ENCODE data around the gene SUV39H1.
A peak's percentile ranks its signal among the peaks of the same experiment; 100 is the strongest.

The SUV39H1 gene

DNA sequence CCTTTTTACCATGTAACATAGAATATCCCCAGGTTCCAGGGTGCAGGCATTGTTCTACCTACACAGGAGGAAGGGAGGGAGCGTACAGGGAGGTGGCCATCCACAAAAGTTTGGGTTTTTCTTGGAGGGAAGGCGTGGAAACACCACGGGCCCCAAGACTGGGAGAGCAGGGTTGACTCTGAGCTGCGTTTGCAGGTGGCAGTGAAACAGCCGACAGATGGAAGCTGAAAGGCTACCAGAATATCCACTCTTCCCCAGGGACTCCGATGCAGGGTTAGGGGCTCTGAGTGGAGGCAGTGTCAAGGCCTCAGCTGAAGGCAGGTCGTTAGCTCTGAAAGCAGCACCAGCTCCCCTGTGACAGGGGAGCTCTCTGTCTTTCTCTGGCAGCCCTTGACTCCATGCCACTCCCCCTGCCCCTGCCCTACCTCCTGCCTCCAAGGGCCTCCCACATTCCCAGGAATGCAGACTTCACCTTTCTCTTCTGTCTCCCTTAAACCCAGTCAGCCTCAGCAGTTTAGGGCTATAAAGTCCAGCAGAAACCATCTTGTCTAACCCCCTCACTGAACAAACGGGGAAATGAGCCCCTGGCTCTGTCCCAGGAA, 51.0 kb downstream of the SUV39H1 start:
- Histone ChIP-seq H3K27ac (no peak overlapping the region), H3K27me3 (peaks cover 4 to 80% (median 42%) of the 10 kb centered on the region in 11 experiments; a peak in 19 of 22 replicates), H3K4me2 (peak overlapping the region in 1 of 11 experiments; percentile 1; a peak in 1 of 22 replicates), H3K4me1 (peaks cover 0 to 6% (median 0%) of the 10 kb centered on the region in 10 experiments; a peak in 4 of 20 replicates), H3K9me3 (replicated peaks in 1 of 11) (no peaks in the 10 kb centered on the region), H4K20me1 (no peaks in the 10 kb centered on the region; a peak in 1 of 22 replicates), H3K36me3 (no peaks in the 10 kb centered on the region), H3K9ac (no peak overlapping the region), H3K4me3 (no peak overlapping the region)
- no peak for TF ChIP-seq Cebpa-rat (IDR thresholded peaks at IDR 0.05)

- H4K20me1 ChIP-seq, result no peaks in the 10 kb centered on the region; a peak in 1 of 22 replicates
- H3K9ac ChIP-seq, result no peak overlapping the region
- TF ChIP-seq Cebpa-rat (IDR thresholded peaks at IDR 0.05), result no peak
- no peaks in the 10 kb centered on the region for H3K36me3 ChIP-seq
- no peaks in the 10 kb centered on the region for H3K9me3 ChIP-seq (replicated peaks in 1 of 11)
- H3K4me3 ChIP-seq, result no peak overlapping the region
- H3K27ac ChIP-seq, result no peak overlapping the region
- peaks cover 3 to 80% (median 45%) of the 10 kb centered on the region in 11 experiments; a peak in 20 of 22 replicates for H3K27me3 ChIP-seq
- H3K4me1 ChIP-seq, result peaks cover 0 to 6% (median 0%) of the 10 kb centered on the region in 10 experiments; a peak in 4 of 20 replicates
- no peak overlapping the region for H3K4me2 ChIP-seq
Observed at GRCh38 chrX:48749182-48749581, 52.6 kb downstream of the SUV39H1 start.

- Histone ChIP-seq H3K9me3 (replicated peaks in 1 of 11) (no peaks in the 10 kb centered on the region), H4K20me1 (peaks cover 0 to 7% (median 0%) of the 10 kb centered on the region in 11 experiments; a peak in 2 of 22 replicates), H3K27me3 (peaks cover 18 to 81% (median 52%) of the 10 kb centered on the region in 11 experiments; a peak in 21 of 22 replicates), H3K4me3 (no peak overlapping the region), H3K27ac (no peak overlapping the region), H3K36me3 (no peaks in the 10 kb centered on the region), H3K4me2 (no peak overlapping the region), H3K4me1 (peaks cover 0 to 6% (median 0%) of the 10 kb centered on the region in 10 experiments; a peak in 4 of 20 replicates), H3K9ac (no peak overlapping the region)
- TF ChIP-seq Cebpa-rat (IDR thresholded peaks at IDR 0.05), result peak in 3 of 11 experiments; percentile 25 to 34 (median 29); a peak in 1 of 22 replicates
Observed at GRCh38 chrX:48751343-48751742, 54.8 kb downstream of the SUV39H1 start.

GRCh38 chrX:48752498-48752897, 56.0 kb downstream of the SUV39H1 start:
- TF ChIP-seq Cebpa-rat (IDR thresholded peaks at IDR 0.05), result no peak
- H3K9ac ChIP-seq, result no peak overlapping the region
- no peak overlapping the region for H3K4me3 ChIP-seq
- H3K27me3 ChIP-seq, result peaks cover 24 to 84% (median 58%) of the 10 kb centered on the region in 11 experiments; a peak in 21 of 22 replicates
- H4K20me1 ChIP-seq, result peaks cover 0 to 7% (median 0%) of the 10 kb centered on the region in 11 experiments; a peak in 2 of 22 replicates
- H3K4me2 ChIP-seq, result no peak overlapping the region
- no peak overlapping the region for H3K27ac ChIP-seq
- H3K36me3 ChIP-seq, result no peaks in the 10 kb centered on the region
- peaks cover 0 to 3% (median 0%) of the 10 kb centered on the region in 10 experiments; a peak in 4 of 20 replicates for H3K4me1 ChIP-seq
- H3K9me3 ChIP-seq (replicated peaks in 1 of 11), result no peaks in the 10 kb centered on the region

DNA sequence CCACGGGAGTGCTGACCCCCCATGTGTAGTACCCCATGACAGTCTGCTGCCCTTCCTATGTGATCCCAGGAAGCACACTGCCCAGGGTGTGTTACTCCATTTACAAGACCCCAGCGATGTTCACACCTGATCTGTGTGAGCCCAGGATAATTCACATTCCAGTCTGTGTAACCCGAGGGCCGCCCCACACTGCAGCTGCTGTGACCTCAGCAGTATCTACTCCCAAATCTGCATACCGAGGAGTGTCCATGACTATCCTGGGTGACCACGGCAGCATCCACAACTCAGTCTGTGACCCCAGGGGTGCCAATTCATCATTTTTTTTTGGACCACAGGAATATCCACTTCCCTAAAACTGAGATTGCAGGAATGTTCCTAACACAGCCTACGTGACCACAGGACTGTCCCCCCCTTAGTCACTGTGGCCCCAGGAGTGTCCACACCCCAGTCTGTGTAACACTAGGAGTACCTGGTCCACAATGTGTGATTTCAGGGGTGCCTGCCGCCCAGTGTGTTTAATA, 57.2 kb downstream of the SUV39H1 start:
- no peak overlapping the region for H3K4me3 ChIP-seq
- H3K9me3 ChIP-seq (replicated peaks in 1 of 11), result no peaks in the 10 kb centered on the region
- H3K27me3 ChIP-seq, result peaks cover 33 to 84% (median 61%) of the 10 kb centered on the region in 11 experiments; a peak in 21 of 22 replicates
- H3K27ac ChIP-seq, result no peak overlapping the region
- no peak for TF ChIP-seq Cebpa-rat (IDR thresholded peaks at IDR 0.05)
- peak overlapping the region in 1 of 11 experiments; percentile 7; a peak in 1 of 22 replicates for H3K4me2 ChIP-seq
- peaks cover 0 to 7% (median 0%) of the 10 kb centered on the region in 11 experiments; a peak in 2 of 22 replicates for H4K20me1 ChIP-seq
- no peak overlapping the region for H3K9ac ChIP-seq
- no peaks in the 10 kb centered on the region for H3K36me3 ChIP-seq
- H3K4me1 ChIP-seq, result no peaks in the 10 kb centered on the region

DNA sequence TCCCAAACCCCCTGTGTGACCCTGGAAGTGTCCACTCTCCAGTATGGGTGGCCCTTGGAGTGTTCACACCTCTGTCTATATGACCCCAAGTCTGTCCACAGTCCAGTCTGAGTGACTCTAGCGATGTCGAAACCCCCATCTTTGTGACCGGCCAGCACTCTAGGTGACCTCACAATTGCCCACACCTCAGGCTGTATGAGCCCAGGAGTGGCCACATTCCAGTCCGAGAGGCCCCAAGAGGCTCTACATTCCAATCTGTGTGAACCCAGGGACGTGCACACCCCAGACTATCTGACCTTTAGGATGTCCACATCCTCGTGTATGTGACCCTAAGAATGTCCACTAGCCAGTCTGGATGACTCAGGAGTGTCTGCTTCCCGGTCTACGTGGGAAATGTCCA, 57.7 kb downstream of the SUV39H1 start:
- no peak overlapping the region for H3K27ac ChIP-seq
- no peaks in the 10 kb centered on the region for H3K36me3 ChIP-seq
- no peak overlapping the region for H3K4me3 ChIP-seq
- no peaks in the 10 kb centered on the region for H3K4me1 ChIP-seq
- H4K20me1 ChIP-seq, result peaks cover 0 to 7% (median 0%) of the 10 kb centered on the region in 11 experiments; a peak in 2 of 22 replicates
- H3K9me3 ChIP-seq (replicated peaks in 1 of 11), result no peaks in the 10 kb centered on the region
- H3K27me3 ChIP-seq, result peaks cover 33 to 84% (median 65%) of the 10 kb centered on the region in 11 experiments; a peak in 21 of 22 replicates
- no peak overlapping the region for H3K4me2 ChIP-seq
- no peak for TF ChIP-seq Cebpa-rat (IDR thresholded peaks at IDR 0.05)
- no peak overlapping the region for H3K9ac ChIP-seq
